ENCODE data around the gene VPS26C.

DNA sequence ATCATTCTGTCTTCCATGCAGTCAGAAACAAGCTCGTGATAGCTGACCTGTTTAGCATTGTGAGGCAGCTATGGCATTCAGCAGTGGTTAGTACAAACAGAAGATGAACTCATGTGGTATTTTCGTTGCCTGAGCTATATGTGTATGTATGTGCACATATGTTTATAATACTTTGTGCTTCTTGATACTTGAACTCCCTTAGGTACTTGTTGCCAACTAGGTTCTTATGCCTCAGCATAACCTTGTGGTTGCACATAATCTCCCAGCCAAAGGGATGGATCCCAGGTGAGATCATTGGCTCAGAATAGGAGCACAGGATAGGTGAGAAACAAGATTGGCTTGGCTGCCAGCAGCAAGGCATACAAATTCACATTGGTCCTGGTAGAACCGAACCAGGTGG, 86.1 kb downstream of the VPS26C start:
- TF ChIP-seq, protein P1, sequence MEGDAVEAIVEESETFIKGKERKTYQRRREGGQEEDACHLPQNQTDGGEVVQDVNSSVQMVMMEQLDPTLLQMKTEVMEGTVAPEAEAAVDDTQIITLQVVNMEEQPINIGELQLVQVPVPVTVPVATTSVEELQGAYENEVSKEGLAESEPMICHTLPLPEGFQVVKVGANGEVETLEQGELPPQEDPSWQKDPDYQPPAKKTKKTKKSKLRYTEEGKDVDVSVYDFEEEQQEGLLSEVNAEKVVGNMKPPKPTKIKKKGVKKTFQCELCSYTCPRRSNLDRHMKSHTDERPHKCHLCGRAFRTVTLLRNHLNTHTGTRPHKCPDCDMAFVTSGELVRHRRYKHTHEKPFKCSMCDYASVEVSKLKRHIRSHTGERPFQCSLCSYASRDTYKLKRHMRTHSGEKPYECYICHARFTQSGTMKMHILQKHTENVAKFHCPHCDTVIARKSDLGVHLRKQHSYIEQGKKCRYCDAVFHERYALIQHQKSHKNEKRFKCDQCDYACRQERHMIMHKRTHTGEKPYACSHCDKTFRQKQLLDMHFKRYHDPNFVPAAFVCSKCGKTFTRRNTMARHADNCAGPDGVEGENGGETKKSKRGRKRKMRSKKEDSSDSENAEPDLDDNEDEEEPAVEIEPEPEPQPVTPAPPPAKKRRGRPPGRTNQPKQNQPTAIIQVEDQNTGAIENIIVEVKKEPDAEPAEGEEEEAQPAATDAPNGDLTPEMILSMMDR (IDR thresholded peaks at IDR 0.05 in 8 of 11, conservative IDR thresholded peaks at IDR 0.05 in 3 of 11), result no peak
- TF ChIP-seq POLR2A (IDR thresholded peaks at IDR 0.05), result no peak
